GM18951 (cell line): ENCODE measurements around the gene PTMA.

Experiments used
- POLR2A ChIP-seq: IDR thresholded peaks from 4 replicates; pipeline ENCODE4 v1.6.1; 2011; ENCODE audit warnings: mild to moderate bottlenecking; ENCODE audit not compliant: insufficient read length, insufficient read depth; ENCODE audit errors: extremely low read depth
- in situ Hi-C: fragments of 300-500 bp; cut with MboI; formaldehyde crosslinking; loops from one replicate; pipeline ENCODE4 v1.12.0; 2022; ENCODE audit warnings: low sequenced_read_pairs, mixed read lengths, inconsistent platforms; ENCODE audit not compliant: unreplicated experiment

Gene PTMA

DNA sequence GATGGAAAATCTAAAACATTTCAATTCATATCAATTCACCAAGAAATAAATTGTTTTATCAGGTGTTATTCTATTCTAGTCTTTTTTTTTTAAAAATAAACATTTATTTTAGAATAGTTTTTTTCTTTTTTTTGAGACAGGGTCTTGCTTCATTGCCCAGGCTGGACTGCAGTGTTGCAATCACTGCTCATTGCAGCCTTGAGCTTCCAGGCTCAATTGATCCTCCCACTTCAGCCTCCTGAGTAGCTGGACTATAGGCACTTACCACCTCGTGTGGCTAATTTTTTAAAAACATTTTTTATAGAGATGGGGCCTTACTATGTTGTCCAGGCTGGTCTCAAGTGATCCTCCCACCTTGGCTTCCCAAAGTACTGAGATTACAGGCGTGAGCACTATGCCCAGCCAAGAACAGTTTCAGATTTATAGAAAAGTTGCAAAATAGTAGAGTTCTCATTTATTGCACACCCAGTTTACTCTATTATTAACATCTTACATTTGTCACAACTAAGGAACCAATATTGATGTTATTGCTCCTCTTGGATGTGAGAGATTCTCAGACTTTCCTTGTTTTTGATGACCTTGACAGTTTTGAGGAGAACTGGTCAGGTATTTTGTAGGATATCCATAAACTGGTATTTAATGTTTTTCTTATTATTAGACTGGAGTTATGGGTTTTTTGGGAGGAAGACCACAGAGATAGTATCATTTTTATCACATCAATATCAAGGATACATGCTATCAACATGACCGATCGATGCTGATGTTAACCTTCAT is 42.9 kb downstream of the PTMA start:
- in situ Hi-C loops = no loop called here
- TF ChIP-seq POLR2A = no peak

DNA sequence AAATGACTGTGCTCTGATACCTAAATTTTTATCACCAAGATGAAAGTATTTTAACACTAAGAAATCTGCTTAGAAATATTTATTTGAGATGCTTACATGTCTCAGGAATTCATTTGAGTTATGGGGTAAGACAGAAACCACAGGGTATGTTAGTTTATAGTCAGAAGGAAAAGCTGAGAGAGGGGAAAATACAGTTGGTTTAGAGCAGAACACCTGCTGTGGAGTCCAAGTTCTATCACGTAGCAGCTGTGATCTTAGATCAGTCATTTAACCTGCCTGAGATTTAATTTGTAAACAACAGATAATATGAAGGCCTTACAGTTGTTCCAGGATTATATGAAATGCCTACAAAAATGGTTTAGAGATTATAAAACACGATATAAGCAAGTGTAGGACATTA is 43.7 kb downstream of the PTMA start:
- TF ChIP-seq POLR2A = no peak
- in situ Hi-C loops = no loop called here

DNA sequence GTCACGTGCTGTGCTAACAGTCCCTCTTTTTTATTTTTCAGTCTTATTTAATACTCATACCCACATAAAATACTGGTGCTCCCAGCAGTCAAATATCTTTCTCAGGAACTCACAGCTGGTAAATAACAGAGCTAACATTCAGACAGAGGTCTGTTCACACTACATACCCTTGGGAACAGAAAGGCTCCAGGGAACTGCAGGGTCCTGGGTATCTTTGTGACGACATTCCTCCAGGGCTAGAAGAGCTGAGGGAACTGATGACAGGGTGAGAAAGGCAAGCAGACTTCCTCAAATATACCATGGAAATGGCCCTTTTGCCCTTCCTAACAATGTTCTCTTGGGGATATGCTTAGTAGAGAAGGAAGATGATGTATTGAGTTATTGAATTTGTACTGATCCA is 53.4 kb downstream of the PTMA start:
- in situ Hi-C loops = no loop called here
- no peak for TF ChIP-seq POLR2A
